Measurements from ENCODE around the gene DOCK9. TPM values are rescaled to one million over a fixed set of nuclear protein-coding genes. Genes with fewer than 3 reads are reported as not detected.

The DOCK9 gene
- total RNA-seq, 6 experiments from 2014 or later, result 21.8 to 30.5 (median 25.5) TPM

GRCh38 chr13:99014522-99014921, 36.7 kb upstream of the DOCK9 start:
- peaks cover 4% of the 10 kb centered on the region; the same call in 1 of the 2 replicates for H3K9me3 Mint-ChIP-seq
- no peak overlapping the region for H3K27ac Mint-ChIP-seq
- H3K36me3 Mint-ChIP-seq (ENCODE audit: low read depth), result peaks cover 12% of the 10 kb centered on the region
- no peak for DNase-seq
- TF ChIP-seq CTCF (IDR thresholded peaks at IDR 0.05), result no peak
- no peak overlapping the region for H3K4me3 Mint-ChIP-seq
- no peaks in the 10 kb centered on the region; the same call in 1 of the 2 replicates for H3K27me3 Mint-ChIP-seq (ENCODE audit: insufficient read depth)
- H3K4me1 Mint-ChIP-seq (ENCODE audit: low read depth), result peaks cover 28% of the 10 kb centered on the region

- H3K27me3 Mint-ChIP-seq (ENCODE audit: insufficient read depth), result no peaks in the 10 kb centered on the region; the same call in 1 of the 2 replicates
- H3K9me3 Mint-ChIP-seq, result peaks cover 4% of the 10 kb centered on the region; the same call in 1 of the 2 replicates
- H3K4me1 Mint-ChIP-seq (ENCODE audit: low read depth), result peaks cover 26% of the 10 kb centered on the region
- no peak overlapping the region for H3K27ac Mint-ChIP-seq
- peaks cover 12% of the 10 kb centered on the region for H3K36me3 Mint-ChIP-seq (ENCODE audit: low read depth)
- DNase-seq, result no peak
- no peak overlapping the region for H3K4me3 Mint-ChIP-seq
- no peak for TF ChIP-seq CTCF (IDR thresholded peaks at IDR 0.05)
Measured at GRCh38 chr13:99013951-99014350, 36.1 kb upstream of the DOCK9 start.

- Mint-ChIP-seq H3K27ac (no peak overlapping the region), H3K27me3 (ENCODE audit: insufficient read depth) (no peaks in the 10 kb centered on the region; the same call in none of the 2 replicates), H3K4me1 (ENCODE audit: low read depth) (peaks cover 16% of the 10 kb centered on the region; the same call in 1 of the 2 replicates), H3K36me3 (ENCODE audit: low read depth) (peaks cover 7% of the 10 kb centered on the region; the same call in 1 of the 2 replicates), H3K9me3 (no peaks in the 10 kb centered on the region), H3K4me3 (no peak overlapping the region)
- no peak for DNase-seq
- no peak for TF ChIP-seq CTCF (IDR thresholded peaks at IDR 0.05)
Measured at GRCh38 chr13:99012539-99012938, 34.7 kb upstream of the DOCK9 start.

- no peak for TF ChIP-seq CTCF (IDR thresholded peaks at IDR 0.05)
- Mint-ChIP-seq H3K36me3 (ENCODE audit: low read depth) (no peaks in the 10 kb centered on the region), H3K27me3 (ENCODE audit: insufficient read depth) (no peaks in the 10 kb centered on the region; the same call in none of the 2 replicates), H3K4me3 (no peak overlapping the region), H3K27ac (no peak overlapping the region), H3K9me3 (no peaks in the 10 kb centered on the region), H3K4me1 (ENCODE audit: low read depth) (no peaks in the 10 kb centered on the region; the same call in 1 of the 2 replicates)
- DNase-seq, result no peak
Measured at GRCh38 chr13:99009987-99010551, 32.2 kb upstream of the DOCK9 start.

- H3K4me1 Mint-ChIP-seq (ENCODE audit: low read depth), result peaks cover 8% of the 10 kb centered on the region; the same call in 1 of the 2 replicates
- DNase-seq, result no peak
- no peak overlapping the region for H3K4me3 Mint-ChIP-seq
- H3K9me3 Mint-ChIP-seq, result no peaks in the 10 kb centered on the region
- H3K27ac Mint-ChIP-seq, result no peak overlapping the region
- H3K27me3 Mint-ChIP-seq (ENCODE audit: insufficient read depth), result no peaks in the 10 kb centered on the region; the same call in none of the 2 replicates
- no peak for TF ChIP-seq CTCF (IDR thresholded peaks at IDR 0.05)
- no peaks in the 10 kb centered on the region for H3K36me3 Mint-ChIP-seq (ENCODE audit: low read depth)
Measured at GRCh38 chr13:99008577-99008976, 30.7 kb upstream of the DOCK9 start.

Measured in HFFc6 (cell line).